ENCODE measurements around the gene FGF18.

GRCh38 chr5:171470420-171470819, 51.0 kb downstream of the FGF18 start:
- TF ChIP-seq CTCF (IDR thresholded peaks at IDR 0.05; ENCODE audit: low read depth, low read length, poor library complexity, severe bottlenecking) (no peak), EZH2phosphoT487 (IDR thresholded peaks at IDR 0.05; ENCODE audit: borderline replicate concordance, low read length) (no peak)
